K562 (cell line): ENCODE data around the gene CDC26. TPM values are rescaled to one million over a fixed set of nuclear protein-coding genes. Genes with fewer than 3 reads are reported as not detected.

Experiments used
- GATAD2B ChIP-seq: fragments of 450-650 bp; IDR thresholded peaks from 2 replicates; pipeline ENCODE4 v1.6.1; 2017; ENCODE audit warnings: mild to moderate bottlenecking, borderline replicate concordance
- HLTF ChIP-seq: fragments of 450-650 bp; IDR thresholded peaks from 2 replicates; pipeline ENCODE4 v1.6.1; 2016
- L3MBTL2 ChIP-seq: fragments of 450-650 bp; IDR thresholded peaks from 2 replicates; pipeline ENCODE4 v1.6.1; 2016; ENCODE audit warnings: mild to moderate bottlenecking, moderate library complexity
- NFYB ChIP-seq: IDR thresholded peaks from 2 replicates; pipeline ENCODE4 v1.6.1; 2011; ENCODE audit warnings: mild to moderate bottlenecking, moderate library complexity; ENCODE audit not compliant: insufficient read length; ENCODE audit errors: extremely low read depth
- NONO ChIP-seq, 2 experiments: fragments of 200-400 bp in 1 of 2; fragments of 450-650 bp in 1 of 2; formaldehyde crosslinking in 1 of 2; IDR thresholded peaks; 2 replicates each; pipeline ENCODE4 v1.6.1; 2017; ENCODE audit warnings: low read depth in 2 of 2, mild to moderate bottlenecking in 2 of 2, moderate library complexity in 2 of 2, low read length in 1 of 2
- RREB1 ChIP-seq: fragments of 250-450 bp; sonication (Bioruptor Pico); IDR thresholded peaks from 2 replicates; pipeline ENCODE4 v1.4.0; 2020
- SIN3A ChIP-seq, 2 experiments: fragments of 150-350 bp in 1 of 2; IDR thresholded peaks; 2 replicates each; pipeline ENCODE4 v1.6.1; 2011 to 2016; ENCODE audit warnings: borderline replicate concordance in 2 of 2, low read depth in 2 of 2, low read length in 2 of 2, mild to moderate bottlenecking in 2 of 2, moderate library complexity in 2 of 2; ENCODE audit not compliant: control insufficient read depth in 1 of 2
- SRF ChIP-seq, 2 experiments: fragments of 250-450, 450-650 bp in 1 of 2; sonication (Bioruptor Pico) in 1 of 2; sonication (generic) in 1 of 2; formaldehyde crosslinking; IDR thresholded peaks; 2 replicates each; pipeline versions ENCODE4 v1.5.0 to v1.5.1; 2020 to 2022; ENCODE audit warnings: mild to moderate bottlenecking in 1 of 2, missing genetic modification reagents in 1 of 2
- STAT6 ChIP-seq: sonication (generic); formaldehyde crosslinking; IDR thresholded peaks from 2 replicates; pipeline ENCODE4 v1.8.1; 2023; ENCODE audit warnings: mild to moderate bottlenecking, missing genetic modification reagents
- TBP ChIP-seq: optimal IDR thresholded peaks from 2 replicates; pipeline ENCODE3; 2011; ENCODE audit warnings: low read depth, low read length, improper control_type of control experiment
- THAP12 ChIP-seq: fragments of 250-450 bp; sonication (Bioruptor Pico); IDR thresholded peaks from 2 replicates; pipeline ENCODE4 v1.9.0; 2021; ENCODE audit warnings: mild to moderate bottlenecking, inconsistent platforms
- ZNF384 ChIP-seq: IDR thresholded peaks from 2 replicates; pipeline ENCODE4 v1.6.1; 2012; ENCODE audit warnings: low read depth, low read length, improper control_type of control experiment
- ZNF408 ChIP-seq: fragments of 250-450 bp; sonication (Bioruptor Pico); IDR thresholded peaks from 2 replicates; pipeline ENCODE4 v1.4.0; 2020; ENCODE audit warnings: low read depth, mild to moderate bottlenecking, moderate library complexity
- polyA plus RNA-seq, 8 experiments: library from polyadenylated mRNA; depleted of rRNA in 4 of 8; stranded (reverse) in 5 of 8; unstranded in 3 of 8; fragments of >200 nt; fragmentation: Nextera tagmentation in 2 of 8; fragmentation: Illumina TruSeq in 1 of 8; extraction: Ambion mirVana in 2 of 8; extraction: Trizol in 1 of 8; gene quantifications; 2 replicates each; pipeline versions ENCODE4 v1.2.1 to v1.2.3, GENCODE V29; 2011 to 2014; ENCODE audit warnings: inconsistent platforms in 1 of 8, missing spikeins in 1 of 8
- total RNA-seq, 7 experiments: library from RNA; depleted of rRNA in 6 of 7; stranded (reverse); fragments of >200 nt in 6 of 7; fragmentation: Illumina TruSeq in 2 of 7; extraction: Trizol in 2 of 7; gene quantifications; 2 replicates each; pipeline versions ENCODE4 v1.2.1 to v1.2.3, GENCODE V29; 2011 to 2021; ENCODE audit warnings: low replicate concordance in 1 of 7

Gene CDC26
- total and polyA plus RNA-seq, 9 of the 15 experiments (the other 6 are each of a cell fraction or from before 2014, with no cell fraction given) = 33.0 to 147 (median 60.0) TPM

GRCh38 chr9:113221003-113221799, 54.2 kb downstream of the CDC26 start, which contains the start of the genes FKBP15 and SLC31A1 (continued):
- TF ChIP-seq RREB1 (CRISPR knock-in tag) = no peak
- TF ChIP-seq TBP = peak; percentile 59
- peak in 1 of 2 experiments; percentile 11; a peak in 1 of 4 replicates for TF ChIP-seq NONO (IDR thresholded peaks at IDR 0.05; ENCODE audit: low read depth in 2 of 2, low read length in 1 of 2)
- peak; percentile 66 for TF ChIP-seq NFYB
- TF ChIP-seq L3MBTL2 = peak; percentile 48; the same call in 1 of the 2 replicates
- TF ChIP-seq ZNF408 (CRISPR knock-in tag) = no peak
- TF ChIP-seq SRF (CRISPR knock-in tag; IDR thresholded peaks at IDR 0.05) = no peak; a peak in 1 of 4 replicates
- peak; percentile 43; the same call in 1 of the 2 replicates for TF ChIP-seq HLTF
- peak; percentile 39; the same call in 1 of the 2 replicates for TF ChIP-seq THAP12 (CRISPR knock-in tag)
- no peak for TF ChIP-seq GATAD2B
- no peak for TF ChIP-seq ZNF384
- 0 out of 2 replicates have a peak, but pooled peaks have one; percentile 53 for TF ChIP-seq STAT6 (CRISPR knock-in tag)
- peak; percentile 51 to 80; a peak in 2 of 4 replicates for TF ChIP-seq SIN3A (IDR thresholded peaks at IDR 0.05; ENCODE audit: borderline replicate concordance in 2 of 2, control insufficient read depth in 1 of 2, low read depth in 2 of 2, low read length in 2 of 2)
